Effector CD4-positive, alpha-beta T cell (primary cell): ENCODE data around the gene CASQ2.

Experiments
- DNase-seq: peaks from one replicate; pipeline ENCODE4 v3.0.0-alpha.2; 2020

The CASQ2 gene

DNA sequence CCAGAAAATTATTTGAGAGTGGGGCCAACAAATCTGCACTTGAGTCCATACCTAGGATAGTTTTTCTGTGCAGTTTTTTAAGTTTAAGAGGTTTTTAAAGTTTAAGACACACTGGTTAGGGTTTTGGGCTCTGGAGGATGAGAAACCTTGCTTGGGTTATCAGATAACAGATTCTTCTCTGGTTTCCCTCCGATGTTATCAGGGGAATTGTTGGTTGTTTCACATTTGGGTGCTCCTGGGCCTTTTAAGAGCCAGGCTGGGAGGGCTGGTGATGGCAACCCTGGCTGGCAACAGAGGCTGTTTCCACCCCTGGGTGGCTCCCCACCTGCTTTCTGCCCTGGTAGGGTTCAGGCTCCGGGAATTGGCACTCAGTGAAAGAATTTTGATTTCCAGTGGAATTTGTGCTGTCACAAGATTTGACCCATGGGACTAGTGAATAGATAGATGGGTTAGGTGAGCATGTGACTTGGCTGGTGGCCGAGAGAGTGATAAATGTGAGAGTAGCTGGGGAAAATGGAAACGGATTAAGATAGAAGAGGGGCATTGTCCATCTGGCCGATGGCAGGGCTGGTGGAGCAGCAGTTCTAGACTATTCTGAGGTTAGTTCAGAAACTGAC lies 111.9 kb downstream of the CASQ2 start:
- no peak for DNase-seq

DNA sequence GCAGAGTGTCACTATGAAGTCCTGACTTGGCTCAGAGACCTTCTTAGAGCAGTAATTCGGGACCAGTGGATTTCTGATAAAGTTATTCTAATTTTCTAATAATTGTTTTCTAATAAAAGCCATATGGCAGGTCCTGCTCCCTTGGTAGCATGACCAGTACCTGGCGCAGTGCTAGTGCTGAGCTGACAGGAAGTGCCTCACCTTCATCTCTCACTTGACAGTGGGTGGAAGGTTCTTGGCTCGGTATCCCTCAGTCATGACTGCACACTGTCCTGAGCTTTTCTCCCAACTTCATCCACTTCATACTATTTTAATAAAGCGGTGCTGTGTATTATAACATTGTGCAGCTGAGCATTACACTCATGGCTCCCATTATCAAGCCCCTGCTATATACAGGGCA lies 112.6 kb downstream of the CASQ2 start:
- DNase-seq, result no peak

DNA sequence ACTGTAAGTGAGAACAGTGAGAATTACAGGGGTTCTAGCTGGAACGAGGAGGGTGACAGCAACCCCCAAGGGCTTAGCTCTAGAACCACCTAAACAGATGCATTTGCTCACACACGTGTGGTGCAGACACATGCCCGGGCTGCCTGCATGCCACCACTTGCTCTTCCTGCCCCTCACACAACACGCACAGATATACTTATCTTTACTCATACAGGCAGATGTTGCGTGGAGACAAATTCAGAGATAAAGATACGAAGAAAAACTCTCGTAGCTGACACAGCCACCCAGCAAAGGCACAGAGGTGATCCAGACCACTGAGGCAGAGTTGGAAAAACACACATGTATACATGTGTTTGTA lies 113.2 kb downstream of the CASQ2 start:
- no peak for DNase-seq

DNA sequence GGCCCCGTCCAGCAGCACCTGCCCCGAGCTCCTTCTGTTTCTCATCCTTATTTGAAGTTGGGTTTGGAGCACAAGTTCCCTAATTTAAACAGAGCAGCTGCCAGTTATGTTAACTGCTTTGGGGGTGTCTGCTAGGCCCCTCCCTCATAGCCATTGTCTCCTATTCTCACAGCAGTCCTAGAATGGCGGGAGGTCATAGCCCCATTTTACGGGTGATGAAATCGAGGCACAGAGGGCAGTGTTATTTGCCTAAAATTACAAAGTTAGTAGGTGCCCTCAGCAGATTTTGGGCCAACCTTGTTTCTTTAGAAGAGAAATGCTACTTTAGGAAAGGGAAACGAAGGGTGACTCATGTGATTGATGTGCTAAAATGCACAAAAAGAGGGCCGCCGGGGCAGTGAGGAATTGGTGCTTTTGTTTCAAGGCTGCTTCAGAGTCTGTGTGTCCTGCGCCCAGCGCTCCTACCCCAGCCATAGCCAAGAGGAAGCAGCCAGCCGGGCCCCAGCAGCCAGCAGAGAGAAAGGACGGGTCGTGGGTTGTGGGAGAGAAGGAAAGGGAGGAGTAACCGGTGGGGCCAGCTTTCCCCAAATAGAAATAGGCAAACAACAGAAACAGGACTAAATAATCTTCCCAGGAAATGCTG lies 113.7 kb downstream of the CASQ2 start:
- DNase-seq, result no peak

DNA sequence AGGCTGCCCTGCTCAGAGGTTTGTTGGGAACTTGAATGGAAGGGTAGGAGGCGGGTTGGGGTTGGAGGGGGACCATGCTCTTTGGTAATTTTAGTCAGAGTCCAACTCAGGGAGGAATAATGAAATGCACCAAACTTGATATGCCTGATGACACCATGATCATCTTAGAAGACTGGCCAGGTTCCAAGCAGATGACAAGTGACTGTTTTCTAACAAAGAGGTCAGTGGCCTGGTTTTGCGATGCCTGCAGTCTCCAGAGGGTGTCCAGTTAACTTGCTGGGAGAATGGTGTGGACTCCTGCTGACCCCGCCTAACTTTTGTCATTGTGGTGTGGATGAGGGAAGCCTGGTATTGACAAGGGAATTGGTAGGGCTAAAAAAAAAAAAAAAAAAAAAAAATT lies 114.4 kb downstream of the CASQ2 start:
- no peak for DNase-seq

DNA sequence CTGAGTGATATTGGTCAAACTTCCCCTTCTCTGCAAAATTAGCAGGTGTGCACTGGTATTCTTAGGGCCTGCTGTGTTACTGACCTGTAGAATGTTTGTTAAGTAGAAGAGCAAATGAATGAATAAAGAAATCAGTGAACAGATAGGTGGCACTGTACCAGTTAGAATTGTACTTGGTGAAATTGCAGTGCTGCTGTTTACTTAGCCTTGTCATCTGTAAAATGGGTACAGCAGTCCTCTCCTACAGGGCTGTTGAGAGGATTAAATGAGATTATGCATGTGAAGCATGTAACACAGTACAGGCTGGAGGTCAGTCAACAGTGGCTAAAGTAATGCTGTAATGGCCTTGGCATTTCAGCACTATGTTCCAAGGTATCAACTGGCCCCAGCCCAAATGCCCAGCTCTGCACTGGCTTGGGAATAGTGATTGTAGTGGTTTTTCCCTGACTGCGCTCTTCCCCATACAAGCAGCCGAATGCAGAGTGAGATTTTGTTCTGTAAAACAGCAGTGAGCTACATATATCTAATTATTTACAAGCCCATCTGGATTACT lies 116.2 kb downstream of the CASQ2 start:
- DNase-seq, result no peak

DNA sequence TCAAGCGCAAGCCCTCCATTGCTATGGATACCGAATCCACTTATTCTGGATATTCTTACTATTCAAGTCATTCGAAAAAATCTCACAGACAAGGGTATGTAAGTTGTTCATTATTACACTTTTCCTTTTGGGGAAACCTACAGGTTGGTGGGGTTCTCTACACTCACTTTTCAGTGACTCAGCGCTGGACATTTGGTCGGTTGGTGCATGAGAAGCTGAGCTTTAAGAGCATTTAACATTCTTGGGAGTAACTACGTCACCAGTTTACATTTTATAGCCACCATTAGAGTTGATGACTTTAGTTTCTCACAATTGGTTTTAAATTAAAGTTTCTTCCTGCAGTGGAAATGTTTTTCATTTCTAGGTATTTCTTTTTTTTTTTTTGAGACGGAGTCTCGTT lies 117.1 kb downstream of the CASQ2 start:
- DNase-seq, result no peak

DNA sequence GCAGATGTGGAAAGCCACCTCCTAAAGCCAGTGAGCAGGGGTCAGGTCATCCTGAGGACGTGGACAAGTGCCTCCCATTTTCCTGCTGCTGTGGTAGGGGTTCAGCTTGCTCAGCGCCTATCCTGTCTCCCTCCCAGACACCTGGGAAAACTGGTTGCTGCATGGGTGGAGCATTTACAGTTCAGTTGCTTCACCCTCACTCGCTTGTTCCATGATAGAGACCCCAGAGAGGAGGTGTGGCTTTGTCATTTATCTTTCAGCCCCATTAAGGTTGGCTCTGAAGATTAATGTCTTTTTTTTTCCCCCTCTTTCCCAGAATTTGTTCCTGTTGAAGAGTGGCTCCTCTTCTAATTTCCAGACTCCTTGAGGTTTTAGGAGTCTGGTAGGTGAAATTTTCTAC lies 117.6 kb downstream of the CASQ2 start:
- DNase-seq, result no peak
